OCI-LY1 (cell line): ENCODE results near the gene HSPD1.

Source experiments
- H2AFZ ChIP-seq: fragments of 200-600 bp; sonication (generic), shearing (Covaris generic); 2 replicates; pipeline ENCODE4 v1.6.0; 2014; ENCODE audit warnings: antibody characterized with exemption, mild to moderate bottlenecking, low read length
- H3F3A ChIP-seq: fragments of 200-600 bp; sonication (generic), shearing (Covaris generic); 2 replicates; pipeline ENCODE4 v1.6.0; 2014; ENCODE audit warnings: mild to moderate bottlenecking, antibody characterized with exemption, low read length, moderate library complexity; ENCODE audit not compliant: insufficient read depth
- H3K27ac ChIP-seq: fragments of 200-600 bp; sonication (generic); 2 replicates; pipeline ENCODE4 v1.5.1; 2014; ENCODE audit warnings: low read length, mixed run types, mild to moderate bottlenecking, low read depth; ENCODE audit not compliant: poor library complexity, severe bottlenecking
- H3K27me3 ChIP-seq: fragments of 200-600 bp; sonication (generic); 2 replicates; pipeline ENCODE4 v1.6.0; 2014; ENCODE audit warnings: antibody characterized with exemption, mild to moderate bottlenecking, low read length, moderate library complexity; ENCODE audit not compliant: insufficient read depth
- H3K36me3 ChIP-seq: fragments of 200-600 bp; sonication (generic); 2 replicates; pipeline ENCODE4 v1.6.1; 2014; ENCODE audit warnings: mild to moderate bottlenecking, antibody characterized with exemption, low read length, moderate library complexity, mixed read lengths; ENCODE audit not compliant: insufficient read depth
- H3K4me1 ChIP-seq: fragments of 200-600 bp; sonication (generic); 2 replicates; pipeline ENCODE4 v1.5.1; 2014; ENCODE audit warnings: mild to moderate bottlenecking, low read length, moderate library complexity; ENCODE audit not compliant: insufficient read depth, severe bottlenecking
- H3K4me2 ChIP-seq: fragments of 200-600 bp; sonication (generic), shearing (Covaris generic); 2 replicates; pipeline ENCODE4 v1.6.1; 2014; ENCODE audit warnings: low read length
- H3K4me3 ChIP-seq: fragments of 200-600 bp; sonication (generic); 2 replicates; pipeline ENCODE4 v1.5.1; 2014; ENCODE audit warnings: low read length, low read depth, mild to moderate bottlenecking, mixed read lengths; ENCODE audit not compliant: poor library complexity, severe bottlenecking
- H3K79me2 ChIP-seq: fragments of 200-600 bp; shearing (Covaris generic); 2 replicates; pipeline ENCODE4 v1.6.1; 2016; ENCODE audit warnings: mixed run types, low read length, mixed read lengths; ENCODE audit not compliant: insufficient read depth
- H3K9ac ChIP-seq: fragments of 200-600 bp; sonication (generic), shearing (Covaris generic); 2 replicates; pipeline ENCODE4 v1.6.1; 2014; ENCODE audit warnings: mild to moderate bottlenecking, low read length, mixed read lengths
- H3K9me2 ChIP-seq: fragments of 200-600 bp; sonication (generic), shearing (Covaris generic); 2 replicates; pipeline ENCODE4 v1.6.1; 2014; ENCODE audit warnings: low read depth, mild to moderate bottlenecking, low read length, mixed read lengths
- H3K9me3 ChIP-seq: fragments of 200-600 bp; shearing (Covaris generic); 2 replicates; pipeline ENCODE4 v1.6.1; 2014; ENCODE audit warnings: low read length, mixed read lengths
- H4K20me1 ChIP-seq: fragments of 200-600 bp; sonication (generic), shearing (Covaris generic); 2 replicates; pipeline ENCODE4 v1.6.0; 2016; ENCODE audit warnings: mild to moderate bottlenecking, low read length; ENCODE audit not compliant: insufficient read depth
- CTCF ChIP-seq: fragments of 200-600 bp; sonication (generic), shearing (Covaris generic); IDR thresholded peaks from 2 replicates; pipeline ENCODE4 v1.5.1; 2017; ENCODE audit warnings: mild to moderate bottlenecking, antibody characterized with exemption, low read length, moderate library complexity, mixed read lengths
- EZH2 ChIP-seq: fragments of 200-600 bp; sonication (generic), shearing (Covaris generic); IDR thresholded peaks from 2 replicates; pipeline ENCODE4 v1.8.0; 2017; ENCODE audit warnings: borderline replicate concordance, mixed run types, mild to moderate bottlenecking, antibody characterized with exemption, low read length, moderate library complexity, mixed read lengths

The HSPD1 gene

GRCh38 chr2:197445746-197446145 is 53.9 kb downstream of the HSPD1 start:
- Histone ChIP-seq H3K4me2 (no peak overlapping the region), H3K27ac (no peak overlapping the region), H3K9me3 (no peaks in the 10 kb centered on the region), H3K9ac (no peak overlapping the region), H3K79me2 (no peaks in the 10 kb centered on the region), H2AFZ (no peak overlapping the region), H3K36me3 (no peaks in the 10 kb centered on the region), H3K4me3 (no peak overlapping the region), H3K4me1 (no peaks in the 10 kb centered on the region), H3F3A (no peaks in the 10 kb centered on the region), H4K20me1 (no peaks in the 10 kb centered on the region), H3K27me3 (no peaks in the 10 kb centered on the region), H3K9me2 (no peaks in the 10 kb centered on the region)
- TF ChIP-seq EZH2 (no peak), CTCF (no peak)

GRCh38 chr2:197442857-197443256 is 56.8 kb downstream of the HSPD1 start:
- Histone ChIP-seq H2AFZ (no peak overlapping the region), H3K4me2 (no peak overlapping the region)

GRCh38 chr2:197437380-197437779 is 62.3 kb downstream of the HSPD1 start:
- H3K4me1 ChIP-seq: peaks cover 23% of the 10 kb centered on the region
- peaks cover 24% of the 10 kb centered on the region for H3K79me2 ChIP-seq
- H3K4me2 ChIP-seq: no peak overlapping the region
- no peak overlapping the region for H3K27ac ChIP-seq
- H3F3A ChIP-seq: no peaks in the 10 kb centered on the region
- no peaks in the 10 kb centered on the region for H4K20me1 ChIP-seq
- H3K36me3 ChIP-seq: no peaks in the 10 kb centered on the region
- no peak overlapping the region for H3K9ac ChIP-seq
- H2AFZ ChIP-seq: no peak overlapping the region
- no peaks in the 10 kb centered on the region for H3K9me2 ChIP-seq
- no peak overlapping the region for H3K4me3 ChIP-seq
- TF ChIP-seq CTCF (no peak), EZH2 (no peak)
- no peaks in the 10 kb centered on the region for H3K27me3 ChIP-seq
- H3K9me3 ChIP-seq: no peaks in the 10 kb centered on the region

More at GRCh38 chr2:197442857-197443256, 56.8 kb downstream of the HSPD1 start:
- Histone ChIP-seq H3K79me2 (no peaks in the 10 kb centered on the region), H3K9me3 (no peaks in the 10 kb centered on the region), H3K9ac (no peak overlapping the region), H4K20me1 (no peaks in the 10 kb centered on the region), H3K27ac (no peak overlapping the region), H3K4me3 (no peak overlapping the region), H3K27me3 (no peaks in the 10 kb centered on the region), H3K9me2 (no peaks in the 10 kb centered on the region), H3F3A (no peaks in the 10 kb centered on the region), H3K36me3 (no peaks in the 10 kb centered on the region), H3K4me1 (no peaks in the 10 kb centered on the region)
- no peak for TF ChIP-seq CTCF
- no peak for TF ChIP-seq EZH2
